Measurements from ENCODE around the gene UBR3. TPM values are rescaled to one million over a fixed set of nuclear protein-coding genes. Genes with fewer than 3 reads are reported as not detected.

UBR3 gene
- total RNA-seq, 3 donors from 2014 or later (not counting 1 experiment from before 2014, with no cell fraction given): 40.8 to 54.5 (median 41.0) TPM

DNA sequence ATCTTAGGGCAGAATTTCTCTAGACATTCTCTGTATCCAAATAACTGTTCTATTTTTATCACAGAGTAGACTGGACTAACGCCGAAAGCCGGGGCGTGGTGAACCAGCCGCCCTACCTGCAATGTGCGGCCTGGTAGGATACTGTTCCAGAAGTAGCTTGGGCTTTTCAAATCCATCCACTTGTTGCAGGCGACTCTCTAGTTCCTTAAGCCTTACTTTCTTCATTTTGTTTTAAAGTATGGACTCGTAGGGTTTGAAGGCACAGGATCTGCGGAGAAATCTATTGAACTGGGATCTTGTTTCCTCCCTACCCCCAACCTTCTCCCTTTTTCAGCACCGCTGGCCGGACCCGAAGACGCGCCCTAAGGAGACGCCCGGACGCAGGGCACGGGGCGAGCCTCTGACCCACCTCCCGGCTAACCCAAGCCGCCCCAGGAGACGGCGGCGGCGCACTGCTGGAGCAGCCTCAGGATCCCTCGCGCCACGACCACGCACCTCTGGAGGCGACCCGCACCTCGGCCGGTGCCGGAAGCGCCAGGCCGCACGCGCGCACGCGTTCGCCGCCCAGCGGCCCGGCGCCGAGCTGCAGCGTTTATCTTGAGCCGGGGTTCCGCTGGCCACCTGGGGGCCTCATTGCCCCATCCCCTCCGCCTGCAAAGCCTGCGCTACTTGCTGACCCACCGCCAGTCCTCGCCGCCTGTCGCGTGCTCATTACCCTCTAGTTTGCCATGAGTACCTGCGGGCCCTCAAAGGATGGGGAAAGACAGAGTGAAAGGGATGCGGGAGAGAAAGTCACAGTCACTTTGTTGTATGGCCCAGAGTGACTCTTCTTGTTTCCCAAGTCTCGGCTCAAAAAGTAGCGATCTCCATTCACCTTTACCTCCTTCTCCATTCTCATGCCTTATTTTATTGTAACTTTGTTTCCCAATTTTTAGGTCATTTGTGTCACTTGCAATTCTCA, 2.6 kb upstream of the UBR3 start, which contains the start of gene METTL5:
TSS of gene METTL5 (minus strand) at position 533 of the 961 bp plus-strand sequence. CDS start at position 225, 308 bp downstream.
- Histone ChIP-seq H3K4me3 (ENCODE audit: low read length) (peak within 1 kb of the TSS; percentile 90), H3K27me3 (ENCODE audit: control insufficient read depth, insufficient read depth, low read length) (no peaks in the 10 kb centered on the region), H3K4me1 (ENCODE audit: control insufficient read depth, insufficient read depth, low read length) (peaks cover 28% of the 10 kb centered on the region), H3K9me3 (ENCODE audit: control insufficient read depth, insufficient read depth, low read length) (no peaks in the 10 kb centered on the region), H3K27ac (ENCODE audit: low read length) (peak within 1 kb of the TSS; percentile 63), H3K36me3 (ENCODE audit: control insufficient read depth, insufficient read depth, low read length) (peaks cover 5% of the 10 kb centered on the region)
- peaks cover 62 to 65% of the 10 kb centered on the region in 2 donors for H3K4me1 Mint-ChIP-seq
- TF ChIP-seq, protein P1, sequence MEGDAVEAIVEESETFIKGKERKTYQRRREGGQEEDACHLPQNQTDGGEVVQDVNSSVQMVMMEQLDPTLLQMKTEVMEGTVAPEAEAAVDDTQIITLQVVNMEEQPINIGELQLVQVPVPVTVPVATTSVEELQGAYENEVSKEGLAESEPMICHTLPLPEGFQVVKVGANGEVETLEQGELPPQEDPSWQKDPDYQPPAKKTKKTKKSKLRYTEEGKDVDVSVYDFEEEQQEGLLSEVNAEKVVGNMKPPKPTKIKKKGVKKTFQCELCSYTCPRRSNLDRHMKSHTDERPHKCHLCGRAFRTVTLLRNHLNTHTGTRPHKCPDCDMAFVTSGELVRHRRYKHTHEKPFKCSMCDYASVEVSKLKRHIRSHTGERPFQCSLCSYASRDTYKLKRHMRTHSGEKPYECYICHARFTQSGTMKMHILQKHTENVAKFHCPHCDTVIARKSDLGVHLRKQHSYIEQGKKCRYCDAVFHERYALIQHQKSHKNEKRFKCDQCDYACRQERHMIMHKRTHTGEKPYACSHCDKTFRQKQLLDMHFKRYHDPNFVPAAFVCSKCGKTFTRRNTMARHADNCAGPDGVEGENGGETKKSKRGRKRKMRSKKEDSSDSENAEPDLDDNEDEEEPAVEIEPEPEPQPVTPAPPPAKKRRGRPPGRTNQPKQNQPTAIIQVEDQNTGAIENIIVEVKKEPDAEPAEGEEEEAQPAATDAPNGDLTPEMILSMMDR (IDR thresholded peaks at IDR 0.05): peak; percentile 94
- WGBS (ENCODE audit: insufficient coverage): 2% methylated on average over 59 of the region's 61 CpGs
- no peaks in the 10 kb centered on the region for H3K36me3 Mint-ChIP-seq
- H3K27ac Mint-ChIP-seq: peak within 1 kb of the TSS; percentile 77 to 87
- H3K9me3 Mint-ChIP-seq: no peaks in the 10 kb centered on the region
- intact Hi-C loops (cut with micrococcal nuclease): loop anchor here (2.0 to 10.0 kb wide), 3 partner anchors 26 to 240 kb away; partner anchors contain the start of genes CFAP210, PHOSPHO2, PPIG and SSB
- ATAC-seq (peak; percentile 71 to 84 (median 75)), DNase-seq (peak; percentile 78 to 89)
- no peaks in the 10 kb centered on the region for H3K27me3 Mint-ChIP-seq (ENCODE audit: low read depth in 2 of 2)
- peak within 1 kb of the TSS; percentile 94 for H3K4me3 Mint-ChIP-seq

DNA sequence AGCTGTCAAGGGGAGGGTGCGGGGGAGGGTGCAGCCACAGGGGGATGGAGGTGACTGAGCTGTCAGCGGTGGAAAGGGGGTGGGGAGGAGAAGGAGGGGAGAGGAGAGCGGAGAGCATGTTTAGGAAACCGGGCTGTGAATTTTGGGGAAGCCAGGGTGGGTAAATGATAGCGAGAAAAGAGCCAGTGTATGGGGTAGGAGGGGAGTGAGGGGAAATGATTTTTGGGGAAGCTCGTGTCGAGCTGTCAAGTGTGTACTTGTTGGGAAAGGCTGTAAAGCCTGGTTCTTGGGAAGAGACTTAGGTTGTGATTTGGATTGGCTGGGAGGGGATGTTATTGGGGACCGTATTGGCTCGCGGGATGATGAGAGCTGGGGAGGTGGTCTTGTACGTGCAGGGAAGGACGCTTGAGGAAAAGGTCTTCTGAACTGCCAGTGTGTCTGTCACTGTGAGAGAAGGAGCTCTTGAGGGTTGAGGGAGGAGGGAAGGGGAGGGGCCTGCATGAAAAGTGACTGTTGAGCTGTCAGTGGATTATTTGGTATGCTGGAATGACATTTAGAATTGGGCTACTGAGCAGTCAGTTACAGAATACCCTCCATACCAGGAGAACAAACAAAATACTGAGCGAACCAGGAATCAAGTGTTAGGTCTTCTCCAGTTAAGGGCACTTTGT, 1.0 kb downstream of the UBR3 start:
- DNase-seq (peak in 1 of 2 donors; percentile 64), ATAC-seq (peak; percentile 8 to 34 (median 25))
- H3K36me3 Mint-ChIP-seq: no peaks in the 10 kb centered on the region
- TF ChIP-seq, protein P1 (IDR thresholded peaks at IDR 0.05): no peak
- 2% methylated on average over 13 of the region's 13 CpGs for WGBS (ENCODE audit: insufficient coverage)
- H3K4me3 Mint-ChIP-seq: peak overlapping the region; percentile 96
- Histone ChIP-seq H3K4me1 (ENCODE audit: control insufficient read depth, insufficient read depth, low read length) (peaks cover 24% of the 10 kb centered on the region), H3K27ac (ENCODE audit: low read length) (peak overlapping the region; percentile 52), H3K27me3 (ENCODE audit: control insufficient read depth, insufficient read depth, low read length) (no peaks in the 10 kb centered on the region), H3K36me3 (ENCODE audit: control insufficient read depth, insufficient read depth, low read length) (peaks cover 5% of the 10 kb centered on the region), H3K9me3 (ENCODE audit: control insufficient read depth, insufficient read depth, low read length) (no peaks in the 10 kb centered on the region), H3K4me3 (ENCODE audit: low read length) (peak overlapping the region; percentile 59)
- peak overlapping the region; percentile 84 to 97 for H3K27ac Mint-ChIP-seq
- H3K9me3 Mint-ChIP-seq: no peaks in the 10 kb centered on the region
- H3K27me3 Mint-ChIP-seq (ENCODE audit: low read depth in 2 of 2): no peaks in the 10 kb centered on the region
- peaks cover 50 to 59% of the 10 kb centered on the region in 2 donors for H3K4me1 Mint-ChIP-seq
- intact Hi-C loops (cut with micrococcal nuclease): loop anchor here (10.0 kb wide), 2 partner anchors 133 to 243 kb away; partner anchors contain the start of genes CFAP210, PHOSPHO2 and PPIG

DNA sequence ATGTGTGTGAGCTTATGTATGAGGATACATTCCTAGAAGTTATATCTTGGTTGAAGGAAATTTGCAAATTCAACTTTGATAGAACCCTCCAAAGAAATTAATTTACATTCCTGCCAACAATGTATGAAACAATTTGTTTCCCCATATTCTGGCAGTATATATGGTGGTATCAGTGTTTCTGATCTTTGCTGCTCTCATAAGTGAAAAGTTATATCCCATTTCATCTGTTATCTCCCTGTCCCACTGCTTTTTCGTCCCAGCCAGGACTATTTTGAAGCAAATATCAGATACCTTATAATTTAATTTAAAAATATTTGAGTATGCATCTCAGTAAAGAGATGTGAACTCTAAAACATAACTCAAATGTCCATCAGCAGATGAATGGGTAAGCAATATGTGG, 7.1 kb downstream of the UBR3 start:
- ATAC-seq (no peak), DNase-seq (no peak)
- H3K27ac Mint-ChIP-seq: no peak overlapping the region
- Histone ChIP-seq H3K9me3 (ENCODE audit: control insufficient read depth, insufficient read depth, low read length) (no peaks in the 10 kb centered on the region), H3K27ac (ENCODE audit: low read length) (no peak overlapping the region), H3K4me3 (ENCODE audit: low read length) (no peak overlapping the region), H3K36me3 (ENCODE audit: control insufficient read depth, insufficient read depth, low read length) (peaks cover 5% of the 10 kb centered on the region), H3K27me3 (ENCODE audit: control insufficient read depth, insufficient read depth, low read length) (no peaks in the 10 kb centered on the region), H3K4me1 (ENCODE audit: control insufficient read depth, insufficient read depth, low read length) (no peaks in the 10 kb centered on the region)
- TF ChIP-seq, protein P1 (IDR thresholded peaks at IDR 0.05): no peak
- H3K4me1 Mint-ChIP-seq: peaks cover 42 to 54% of the 10 kb centered on the region in 2 donors
- no CpG with 5 or more reads among the region's 1 CpG for WGBS (ENCODE audit: insufficient coverage)
- no peak overlapping the region for H3K4me3 Mint-ChIP-seq
- intact Hi-C loops (cut with micrococcal nuclease): no loop called here
- no peaks in the 10 kb centered on the region for H3K36me3 Mint-ChIP-seq
- H3K27me3 Mint-ChIP-seq (ENCODE audit: low read depth in 2 of 2): no peaks in the 10 kb centered on the region
- H3K9me3 Mint-ChIP-seq: no peaks in the 10 kb centered on the region

All from natural killer cell (primary cell).